AG09319 (cell line): ENCODE data around the gene DCAF8.

Source experiments
- DNase-seq: peaks from one replicate; pipeline ENCODE4 v3.0.0-alpha.2; 2010; ENCODE audit warnings: low read depth; ENCODE audit errors: extremely low read depth
- TF ChIP-seq, protein P1 (sequence below): IDR thresholded peaks from 2 replicates; pipeline ENCODE4 v1.5.1; 2011; ENCODE audit warnings: low read depth, mild to moderate bottlenecking, inconsistent platforms, low read length, moderate library complexity

Gene DCAF8

DNA sequence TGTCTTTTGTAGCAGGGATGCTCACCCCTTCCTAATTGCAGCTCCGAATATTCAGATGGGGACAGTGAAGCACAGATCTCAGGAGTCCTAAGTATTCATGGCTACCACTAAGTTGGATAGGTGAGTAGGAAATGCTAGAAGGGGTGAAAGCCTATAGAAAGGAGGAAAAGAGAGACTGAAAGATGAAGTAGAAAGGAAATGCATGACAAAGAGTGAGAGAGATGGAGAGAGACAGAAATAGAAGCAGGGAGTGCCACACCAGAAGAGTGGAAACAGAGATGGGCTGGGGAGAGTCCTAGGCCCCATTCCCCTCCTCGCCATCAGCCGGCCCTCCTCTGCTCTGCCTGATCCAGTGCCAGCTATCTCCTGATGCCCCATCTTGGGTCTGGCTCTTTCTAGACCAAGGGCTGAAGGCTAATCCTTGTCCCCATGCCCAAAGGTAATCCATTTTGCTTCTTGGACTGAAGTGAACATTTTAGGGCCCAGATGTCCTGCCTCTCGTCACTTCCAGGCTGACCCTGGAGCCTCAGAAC, 55.2 kb downstream of the DCAF8 start:
- no peak for DNase-seq
- TF ChIP-seq, protein P1, sequence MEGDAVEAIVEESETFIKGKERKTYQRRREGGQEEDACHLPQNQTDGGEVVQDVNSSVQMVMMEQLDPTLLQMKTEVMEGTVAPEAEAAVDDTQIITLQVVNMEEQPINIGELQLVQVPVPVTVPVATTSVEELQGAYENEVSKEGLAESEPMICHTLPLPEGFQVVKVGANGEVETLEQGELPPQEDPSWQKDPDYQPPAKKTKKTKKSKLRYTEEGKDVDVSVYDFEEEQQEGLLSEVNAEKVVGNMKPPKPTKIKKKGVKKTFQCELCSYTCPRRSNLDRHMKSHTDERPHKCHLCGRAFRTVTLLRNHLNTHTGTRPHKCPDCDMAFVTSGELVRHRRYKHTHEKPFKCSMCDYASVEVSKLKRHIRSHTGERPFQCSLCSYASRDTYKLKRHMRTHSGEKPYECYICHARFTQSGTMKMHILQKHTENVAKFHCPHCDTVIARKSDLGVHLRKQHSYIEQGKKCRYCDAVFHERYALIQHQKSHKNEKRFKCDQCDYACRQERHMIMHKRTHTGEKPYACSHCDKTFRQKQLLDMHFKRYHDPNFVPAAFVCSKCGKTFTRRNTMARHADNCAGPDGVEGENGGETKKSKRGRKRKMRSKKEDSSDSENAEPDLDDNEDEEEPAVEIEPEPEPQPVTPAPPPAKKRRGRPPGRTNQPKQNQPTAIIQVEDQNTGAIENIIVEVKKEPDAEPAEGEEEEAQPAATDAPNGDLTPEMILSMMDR, result no peak

DNA sequence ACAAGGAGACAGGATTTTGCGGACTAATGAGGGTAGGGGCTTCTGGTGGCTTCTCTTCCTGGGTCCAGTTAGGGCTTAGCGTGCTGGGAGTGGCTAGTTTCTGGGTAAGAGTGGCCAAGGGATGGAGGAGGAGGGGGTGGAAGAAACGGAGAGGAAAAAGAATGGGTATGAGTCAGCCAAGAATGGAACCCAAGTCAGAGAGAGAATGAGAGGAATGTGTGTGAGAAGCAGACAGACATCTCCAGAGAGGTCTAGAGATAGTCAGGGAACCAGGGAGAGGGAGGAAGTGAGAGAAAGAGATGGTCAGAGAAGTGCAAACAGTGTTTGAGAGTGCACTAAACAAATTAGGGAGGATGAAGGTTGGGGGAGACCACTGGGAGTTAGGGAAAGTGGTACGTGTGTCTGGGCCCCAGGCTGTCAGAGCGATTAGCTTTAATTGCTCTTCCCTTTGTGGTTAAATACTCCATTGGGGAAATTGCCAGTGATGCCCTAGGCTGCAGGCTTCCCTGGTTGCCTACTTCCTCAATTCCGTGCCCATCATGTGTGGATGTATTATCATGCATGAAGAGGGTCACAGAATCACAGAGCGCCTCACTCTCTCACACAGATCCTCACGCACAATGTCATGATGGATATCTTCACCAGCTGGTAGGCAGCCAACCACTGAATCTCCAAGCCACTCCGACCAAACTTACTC, 55.8 kb downstream of the DCAF8 start:
- peak; percentile 59 for DNase-seq
- TF ChIP-seq, protein P1, result no peak

DNA sequence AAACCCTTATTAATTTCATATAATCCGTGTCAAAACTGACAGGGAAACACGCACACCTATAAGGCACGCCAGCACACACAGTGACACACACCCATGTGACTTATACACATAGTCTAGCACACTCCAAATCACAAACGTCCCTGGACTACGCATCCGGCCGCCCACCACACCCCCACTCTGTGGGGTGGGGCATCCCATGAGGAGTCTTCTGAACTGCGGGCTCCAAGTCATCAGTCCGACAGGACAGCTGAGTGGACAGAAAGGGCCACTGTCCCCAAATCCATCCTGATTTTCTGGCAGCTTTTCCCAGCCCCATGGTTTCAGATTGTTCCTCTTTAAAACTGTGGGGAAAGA, 56.3 kb downstream of the DCAF8 start:
- no peak for DNase-seq
- TF ChIP-seq, protein P1, result no peak

DNA sequence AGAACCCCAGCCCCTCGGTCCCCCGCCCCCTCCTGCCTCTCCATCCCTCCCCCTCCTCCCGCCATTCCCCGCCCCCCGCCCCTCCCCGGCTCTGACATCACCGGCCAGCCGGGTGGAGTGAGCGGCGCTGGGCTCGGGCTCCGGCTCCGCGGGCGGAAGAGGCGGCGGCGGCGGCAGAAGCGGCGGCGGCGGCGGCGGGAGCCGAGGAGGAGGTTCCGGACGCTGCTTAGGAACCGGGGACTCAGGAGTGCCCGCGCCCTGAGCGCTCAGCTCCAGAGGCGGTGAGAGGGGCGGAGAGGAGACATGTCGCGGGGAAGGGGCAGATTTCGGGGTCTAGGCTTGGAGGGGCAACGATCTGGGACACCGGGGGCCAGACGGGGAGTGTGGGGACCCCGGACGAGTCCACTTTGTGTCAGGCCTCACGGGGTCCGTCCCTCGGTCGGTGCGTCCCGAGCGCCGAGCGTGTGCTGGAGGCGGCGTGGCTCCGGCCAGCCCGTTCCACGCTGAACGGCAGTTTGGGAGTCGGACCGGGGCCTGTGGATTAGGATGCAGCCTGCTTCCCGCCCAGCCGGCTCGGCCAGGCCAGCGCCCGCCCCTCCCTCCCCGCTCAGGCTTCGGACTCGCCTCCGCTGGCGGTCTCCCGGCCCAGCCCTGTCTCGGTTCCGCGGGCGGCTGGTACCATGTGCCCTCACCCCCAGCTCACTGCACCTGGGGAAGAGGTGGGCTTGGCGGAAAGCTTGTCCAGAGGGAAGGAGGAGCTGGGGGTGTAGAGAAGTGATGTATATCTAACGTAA, 56.9 kb downstream of the DCAF8 start, which contains the start of gene PEA15:
TSS of gene PEA15 (plus strand) at position 143 of the 794 bp plus-strand sequence. CDS start 6,161 bp downstream, outside the sequence.
- no peak for DNase-seq
- TF ChIP-seq, protein P1, result no peak

DNA sequence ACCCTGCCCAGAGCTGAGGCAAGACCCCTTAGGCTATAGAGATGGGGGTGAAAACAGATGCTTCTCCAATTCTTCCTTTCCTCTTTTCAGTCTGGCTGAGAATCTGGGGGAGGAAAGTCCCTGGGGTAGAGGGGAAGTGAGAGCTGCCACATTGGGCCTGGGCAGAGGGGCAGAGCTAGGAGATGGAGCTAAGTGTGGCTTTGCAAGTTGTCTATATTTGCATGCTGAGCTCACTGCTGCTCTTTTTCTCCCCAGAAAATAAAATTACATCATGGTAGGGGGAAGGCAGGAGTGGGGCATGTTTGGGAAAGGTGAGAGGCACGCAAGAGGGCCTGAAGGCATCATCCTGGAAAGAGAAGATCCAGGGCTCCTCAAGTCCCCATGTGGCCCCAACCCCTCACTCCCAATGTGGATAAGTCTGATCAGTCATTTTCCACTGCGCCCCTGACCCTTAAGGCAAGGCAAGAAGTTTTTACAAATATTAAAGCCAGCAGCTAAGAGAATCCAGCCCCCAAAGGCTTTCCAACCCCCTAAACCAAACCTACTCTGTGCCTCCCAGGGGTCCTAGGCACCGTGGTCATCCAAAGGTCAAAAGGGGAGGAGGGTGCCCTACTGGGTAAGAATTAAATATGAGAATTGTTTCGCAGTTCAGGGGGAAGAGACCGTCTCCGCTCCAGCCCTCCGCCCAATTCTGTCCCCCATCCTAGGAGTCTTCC, 57.7 kb downstream of the DCAF8 start:
- DNase-seq, result no peak
- TF ChIP-seq, protein P1, result no peak

DNA sequence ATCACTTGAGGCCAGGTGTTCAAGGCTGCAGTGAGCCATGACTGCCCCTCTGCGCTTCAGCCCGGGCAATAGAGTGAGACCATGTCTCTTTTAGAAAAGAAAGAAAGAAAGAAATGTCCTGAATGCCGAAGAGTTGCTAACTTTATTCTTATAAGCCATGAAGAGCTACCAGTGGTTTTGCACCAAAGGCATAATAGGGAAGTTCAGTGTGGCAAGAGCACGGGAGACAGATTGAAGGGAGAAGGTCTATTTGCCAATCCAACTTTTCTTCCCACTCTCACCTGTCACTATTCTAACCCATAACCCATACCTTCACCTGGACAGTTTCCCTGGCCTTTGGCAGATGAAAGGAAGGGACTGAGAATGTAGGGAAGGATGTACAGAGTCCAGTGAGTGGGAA, 61.6 kb downstream of the DCAF8 start:
- TF ChIP-seq, protein P1, result no peak

More for the DNA sequence above, 61.6 kb downstream of the DCAF8 start:
- no peak for DNase-seq
